ENCODE results near the gene TMED4.
"Not testable (repeated sequence)": the region's sequence is repeated elsewhere in the genome, so short reads cannot be mapped to it uniquely, and the experiment has no call there.

The TMED4 gene

DNA sequence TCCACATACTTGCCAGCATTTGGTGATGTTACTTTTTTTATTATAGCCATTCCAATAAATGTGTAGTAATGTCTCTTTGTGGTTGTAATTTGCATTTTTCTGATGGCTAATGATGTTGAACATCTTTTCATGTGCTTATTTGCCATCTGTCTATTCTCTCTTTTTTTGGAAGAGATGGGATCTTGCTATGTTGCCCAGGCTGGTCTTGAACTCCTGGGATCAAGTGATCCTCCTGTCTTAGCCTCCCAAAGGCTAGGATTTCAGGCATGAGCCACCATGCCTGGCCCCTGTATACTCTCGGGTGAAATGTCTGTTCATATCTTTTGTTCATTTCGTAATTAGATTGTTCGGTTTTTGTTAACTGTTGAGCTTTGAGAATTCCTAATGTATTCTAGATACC is 27.8 kb upstream of the TMED4 start:
- intact Hi-C loops (cut with DNase I): loop anchor here (10.0 kb wide), 1 partner anchor 505 kb away; the partner anchor contains the start of gene TBRG4
- no peak for DNase-seq

DNA sequence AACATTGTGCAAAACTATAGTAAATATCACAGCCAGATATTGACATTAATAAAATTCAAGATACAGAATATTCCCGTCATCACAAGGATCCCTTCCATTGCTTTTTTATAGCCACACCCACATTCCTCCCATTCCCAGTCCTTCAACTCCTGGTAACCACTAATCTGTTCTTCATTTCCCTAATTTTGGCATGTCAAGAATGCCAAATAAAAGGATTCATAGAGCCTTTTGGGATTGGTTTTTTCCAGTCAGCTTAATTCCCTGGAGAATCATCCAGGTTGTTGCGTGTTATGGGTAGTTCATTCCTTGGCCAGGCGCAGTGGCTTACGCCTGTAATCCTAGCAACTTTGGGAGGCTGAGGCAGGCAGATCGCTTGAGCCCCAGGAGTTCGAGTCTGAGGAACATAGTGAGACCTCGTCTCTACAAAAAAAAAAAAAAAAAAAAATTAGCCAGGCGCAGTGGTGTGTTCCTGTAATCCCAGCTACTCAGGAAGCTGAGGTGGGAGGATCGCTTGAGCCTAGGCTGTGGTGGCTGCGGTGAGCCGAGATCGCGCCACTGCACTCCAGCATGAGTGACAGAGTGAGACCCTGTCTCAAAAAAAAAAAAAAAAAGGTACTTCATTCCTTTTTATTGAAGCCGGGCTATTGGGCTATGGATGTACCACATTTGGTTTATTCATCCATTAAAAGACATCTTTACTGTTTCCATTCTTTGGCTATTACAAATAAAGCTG is 27.1 kb upstream of the TMED4 start:
- intact Hi-C loops (cut with DNase I): loop anchor here (10.0 kb wide), 1 partner anchor 506 kb away; the partner anchor contains the start of gene TBRG4
- DNase-seq: no peak

DNA sequence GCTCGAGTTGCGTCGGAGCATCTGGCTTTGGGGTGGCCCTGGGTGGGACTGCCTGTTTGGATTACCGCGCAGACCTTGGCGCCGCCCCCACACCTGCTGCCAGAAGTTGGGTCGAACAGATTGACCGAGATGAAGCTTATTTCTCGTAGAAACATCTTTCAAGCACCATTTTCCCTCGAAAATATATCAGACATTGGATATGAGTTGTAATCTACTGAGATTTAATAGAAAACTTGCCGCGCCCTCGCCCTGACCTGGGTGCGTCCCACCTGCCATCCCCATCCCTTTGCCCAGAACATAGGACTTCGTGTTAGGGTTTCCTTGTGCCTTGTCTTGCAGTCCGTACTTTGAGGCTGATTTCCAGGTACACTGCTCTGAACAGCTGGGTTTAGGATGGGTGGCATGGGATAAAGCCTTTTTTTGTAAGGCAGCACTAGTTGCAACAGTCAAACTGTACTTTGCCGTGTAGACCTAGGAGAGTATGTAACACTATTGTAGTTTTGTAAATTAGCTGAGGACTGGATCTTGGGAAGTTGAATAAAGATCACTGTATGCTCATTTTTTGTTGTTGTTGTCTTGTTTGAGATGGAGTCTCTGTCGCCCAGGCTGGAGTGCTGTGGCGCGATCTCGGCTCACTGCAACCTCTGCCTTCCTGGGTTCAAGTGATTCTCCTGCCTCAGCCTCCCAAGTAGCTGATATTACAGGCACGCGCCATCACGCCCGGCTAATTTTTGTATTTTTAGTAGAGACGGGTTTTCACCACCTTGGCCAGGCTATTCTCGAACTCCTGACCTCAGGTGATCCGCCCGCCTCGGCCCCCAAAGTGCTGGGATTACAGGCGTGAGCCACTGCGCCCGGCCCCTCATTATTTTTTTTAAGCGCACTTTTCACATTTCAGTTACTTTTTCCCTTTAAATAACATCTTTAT is 25.4 kb upstream of the TMED4 start:
- intact Hi-C loops (cut with DNase I): loop anchor here (2.0 to 10.0 kb wide), 2 partner anchors 141 to 507 kb away; partner anchors contain the start of genes TBRG4 and ZMIZ2
- DNase-seq: peak in 2 of 42 donors; percentile 15 to 24

DNA sequence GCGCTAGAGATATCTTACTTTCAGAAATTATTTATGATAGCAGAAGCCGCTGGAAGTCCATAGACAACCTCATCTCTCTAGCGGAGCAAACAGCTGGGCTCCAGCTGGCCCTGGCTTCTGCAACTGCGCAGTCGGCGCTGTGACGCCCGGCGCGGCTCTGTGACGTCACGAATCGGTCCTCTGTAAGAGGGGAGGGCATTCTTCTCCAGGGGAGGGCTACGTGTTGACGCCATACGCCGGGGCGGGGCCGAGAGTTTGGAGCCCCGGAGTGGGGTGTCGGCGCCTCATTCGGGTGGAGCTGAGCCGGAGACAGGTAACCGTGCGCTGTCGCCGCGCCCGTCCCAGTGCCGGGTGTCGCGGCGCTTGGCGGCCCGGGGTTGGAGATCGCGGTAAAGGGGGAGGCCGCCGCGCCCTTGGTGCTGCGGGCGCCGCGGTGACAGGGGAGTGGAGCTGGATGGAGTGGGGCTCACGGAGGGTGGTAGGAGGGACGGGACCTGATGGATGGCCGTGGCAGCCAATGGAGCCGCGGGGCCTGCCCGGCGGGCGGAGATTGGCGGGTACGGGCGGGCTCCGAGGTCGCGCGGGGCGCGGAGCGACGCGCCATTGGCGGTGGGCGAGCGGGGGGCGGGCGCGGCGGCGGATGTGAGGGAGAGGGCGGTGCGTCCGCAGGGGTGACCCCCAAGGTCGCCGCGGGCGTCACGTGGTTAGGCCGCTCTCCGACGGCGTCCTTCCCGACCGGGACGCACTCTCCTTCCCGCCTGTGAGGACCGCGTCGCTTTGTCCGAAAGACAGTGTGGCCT is 24.5 kb upstream of the TMED4 start, which contains the start of gene OGDH:
TSS of gene OGDH (plus strand) at position 287 of the 800 bp plus-strand sequence. CDS start 17,717 bp downstream, outside the sequence.
- intact Hi-C loops (cut with DNase I): loop anchor here (2.0 to 10.0 kb wide), 2 partner anchors 142 to 508 kb away; partner anchors contain the start of genes TBRG4 and ZMIZ2

DNA sequence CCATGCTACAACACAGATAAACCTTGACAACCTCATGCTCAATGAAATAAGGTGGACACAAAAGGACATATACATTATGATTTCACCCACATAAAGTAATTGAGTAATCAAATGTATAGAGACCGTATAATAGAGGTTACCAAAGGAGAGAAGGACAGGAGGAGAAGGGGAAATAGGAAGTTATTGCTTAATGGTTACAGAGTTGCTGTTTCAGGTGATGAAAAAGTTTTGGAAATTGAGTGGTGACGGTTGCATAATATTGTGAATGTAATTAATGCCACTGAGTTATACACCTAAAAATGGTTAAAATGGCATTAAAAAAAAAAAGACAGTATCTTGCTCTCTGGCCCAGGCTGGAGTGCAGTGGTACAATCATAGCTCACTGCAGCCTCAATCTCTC is 22.9 kb upstream of the TMED4 start:
- intact Hi-C loops (cut with DNase I): loop anchor here (10.0 kb wide), 1 partner anchor 510 kb away; the partner anchor contains the start of gene TBRG4
- no peak for DNase-seq

More for the DNA sequence above, 24.5 kb upstream of the TMED4 start, which contains the start of gene OGDH:
- peak; percentile 98 to 100 (median 99) for DNase-seq

DNA sequence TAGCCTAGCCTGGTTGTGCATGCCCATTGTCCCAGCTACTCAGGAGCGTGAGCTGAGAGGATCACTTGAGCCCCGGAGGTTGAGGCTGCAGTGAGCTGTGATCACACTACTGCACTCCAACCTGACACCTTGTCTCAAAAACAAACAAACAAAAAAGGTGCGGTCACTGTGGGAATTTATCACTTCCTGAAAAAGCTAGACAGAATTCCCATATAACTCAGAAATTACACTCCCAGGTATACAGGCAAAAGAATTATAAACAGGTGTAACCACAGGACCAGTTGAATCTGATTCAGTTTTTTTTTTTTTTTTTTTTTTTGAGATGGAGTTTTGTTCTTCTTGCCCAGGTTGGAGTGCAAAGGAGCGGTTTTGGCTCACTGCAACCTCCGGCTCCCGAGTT is 21.2 kb upstream of the TMED4 start:
- intact Hi-C loops (cut with DNase I): loop anchor here (10.0 kb wide), 1 partner anchor 512 kb away; the partner anchor contains the start of gene TBRG4
- no peak for DNase-seq

DNA sequence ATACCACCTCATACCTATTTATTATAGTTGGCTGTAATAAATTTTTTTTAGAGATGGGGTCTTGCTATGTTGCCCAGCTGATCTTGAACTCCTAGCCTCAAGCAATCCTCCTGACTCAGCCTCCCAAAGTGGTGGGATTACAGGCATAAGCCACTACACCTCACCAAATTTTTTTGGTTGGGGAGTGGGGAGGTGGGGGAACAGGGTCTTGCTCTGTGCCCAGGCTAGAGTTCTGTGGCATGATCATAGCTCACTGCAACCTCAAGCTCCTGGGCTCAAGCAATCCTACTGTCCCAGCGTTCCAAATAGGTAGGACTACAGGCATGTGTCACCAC is 20.5 kb upstream of the TMED4 start:
- DNase-seq: no peak
- intact Hi-C loops (cut with DNase I): loop anchor here (10.0 kb wide), 1 partner anchor 512 kb away; the partner anchor contains the start of gene TBRG4

DNA sequence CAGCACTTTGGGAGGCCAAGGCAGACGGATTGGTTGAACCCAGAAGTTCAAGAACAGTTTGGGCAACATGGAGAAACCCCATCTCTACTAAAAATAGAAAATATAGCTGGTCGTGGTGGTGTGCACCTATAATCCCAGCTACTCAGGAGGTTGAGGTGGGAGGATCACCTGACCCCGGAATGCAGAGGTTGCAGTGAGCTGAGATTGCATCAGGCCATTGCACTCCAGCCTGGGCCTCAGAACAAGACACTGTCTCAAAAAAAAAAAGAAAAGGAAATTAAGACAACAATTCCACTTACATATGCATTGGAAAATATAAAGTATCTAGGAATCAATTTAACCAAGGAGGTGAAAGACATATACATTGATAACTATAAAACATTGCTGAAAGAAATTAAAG is 17.2 kb upstream of the TMED4 start:
- no peak for DNase-seq
- intact Hi-C loops (cut with DNase I): no loop called here

DNA sequence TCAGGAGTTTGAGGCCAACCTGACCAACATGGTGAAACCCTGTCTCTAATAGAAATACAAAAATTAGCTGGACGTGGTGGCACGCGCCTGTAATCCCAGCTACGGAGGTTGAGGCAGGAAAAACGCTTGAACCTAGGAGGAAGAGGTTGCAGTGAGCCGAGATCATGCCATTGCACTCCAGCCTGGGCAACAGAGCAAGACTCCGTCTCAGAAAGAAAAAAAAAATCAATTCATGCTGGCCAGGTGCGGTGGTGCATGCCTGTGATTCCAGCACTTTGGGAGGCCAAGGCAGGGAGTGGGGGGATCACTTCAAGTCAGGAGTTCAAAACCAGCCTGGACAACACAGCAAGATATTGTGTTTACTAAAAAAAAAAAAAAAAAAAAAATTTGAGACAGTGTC is 15.2 kb upstream of the TMED4 start:
- intact Hi-C loops (cut with DNase I); DNase-seq: not testable (repeated sequence)

DNA sequence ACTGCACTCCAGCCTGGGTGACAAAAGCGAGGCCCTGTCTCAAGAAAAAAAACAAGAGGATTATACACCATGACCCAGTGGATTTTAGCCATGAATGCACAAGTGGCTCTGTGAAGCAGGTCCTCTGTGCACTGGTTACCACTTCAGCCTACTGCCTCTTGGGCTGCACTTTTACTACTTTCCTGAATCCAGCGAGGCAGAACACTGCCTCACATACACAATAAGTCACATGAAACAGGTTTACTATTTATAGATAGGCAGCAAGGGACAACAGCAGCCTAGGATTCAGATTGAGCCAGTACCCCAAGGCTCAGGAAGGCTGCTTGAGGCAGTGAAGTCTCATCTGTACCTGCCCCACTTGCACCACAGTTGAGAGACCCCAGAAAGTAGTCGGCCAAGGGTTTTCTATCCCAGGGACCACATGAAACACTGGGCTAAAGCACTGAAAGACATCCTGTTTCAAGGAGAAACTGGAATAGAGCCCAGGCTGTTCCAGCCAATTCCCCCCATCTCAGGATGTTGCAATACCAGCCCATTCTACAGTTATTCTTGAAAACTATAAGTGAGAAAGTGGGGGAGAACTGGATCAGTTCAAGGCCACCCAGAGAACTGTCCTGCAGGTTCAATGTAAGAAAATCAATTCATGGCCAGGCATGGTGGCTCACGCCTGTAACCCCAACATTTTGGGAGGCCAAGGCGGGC is 14.1 kb upstream of the TMED4 start:
- DNase-seq: no peak
- intact Hi-C loops (cut with DNase I): no loop called here

DNA sequence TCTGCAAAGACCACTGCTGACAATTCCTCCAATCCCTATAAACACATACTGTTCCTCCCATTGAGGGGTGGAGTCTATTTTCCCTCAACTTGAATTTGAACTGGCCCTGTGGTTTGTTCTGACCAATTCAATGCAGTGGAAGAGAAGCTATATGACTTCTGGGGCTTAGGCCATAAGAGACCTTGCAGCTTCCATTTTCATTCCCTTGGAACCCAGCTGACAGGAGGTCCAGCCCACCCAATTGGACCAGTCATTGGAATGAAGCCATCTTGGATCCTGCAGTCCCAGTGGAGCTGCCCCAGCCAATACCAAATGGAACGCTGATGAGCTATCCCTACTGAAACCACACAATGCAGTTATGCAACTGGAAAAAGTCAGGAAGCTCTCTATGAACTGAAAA is 8.9 kb upstream of the TMED4 start:
- DNase-seq: no peak
- intact Hi-C loops (cut with DNase I): no loop called here

DNA sequence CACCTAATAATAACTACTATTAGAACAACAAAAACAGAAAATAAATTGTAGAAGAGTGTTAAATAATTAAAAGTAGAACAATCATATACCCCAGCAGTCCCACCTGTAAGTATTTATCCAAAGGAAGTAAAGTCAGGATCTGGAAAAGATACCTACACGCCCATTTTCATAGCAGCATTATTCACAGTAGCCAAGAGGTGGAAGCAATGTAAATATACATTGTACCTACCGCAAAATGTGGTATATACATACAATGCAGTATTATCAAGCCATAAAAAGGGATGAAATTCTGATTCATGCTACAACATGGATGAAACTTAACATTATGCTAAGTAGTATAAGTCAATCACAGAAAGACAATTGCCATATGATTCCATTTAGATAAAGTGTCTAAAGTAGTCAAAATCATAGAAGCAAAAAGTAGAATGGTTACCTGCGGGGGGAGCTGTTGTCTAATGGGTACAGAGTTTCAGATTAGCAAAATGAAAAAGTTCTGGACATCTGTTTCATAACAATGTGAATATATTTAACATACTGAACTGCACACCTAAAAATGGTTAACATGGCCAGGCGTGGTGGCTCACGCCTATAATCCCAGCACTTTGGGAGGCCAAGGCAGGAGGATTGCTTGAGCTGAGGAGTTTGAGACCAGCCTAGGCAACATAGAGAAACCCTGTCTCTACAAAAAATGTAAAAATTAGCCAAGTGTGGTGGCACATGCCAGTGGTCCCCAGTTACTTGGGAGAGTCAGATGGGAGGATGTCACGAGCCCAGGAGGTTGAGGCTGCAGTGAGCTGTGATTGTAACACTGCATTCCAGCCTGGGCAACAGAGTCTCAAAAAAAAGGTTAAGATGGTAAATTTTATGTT is 6.0 kb upstream of the TMED4 start:
- intact Hi-C loops (cut with DNase I): loop anchor here (10.0 kb wide), 1 partner anchor 397 kb away; no protein-coding TSS in a partner anchor
- DNase-seq: peak in 31 of 42 donors; percentile 16 to 79 (median 57)

DNA sequence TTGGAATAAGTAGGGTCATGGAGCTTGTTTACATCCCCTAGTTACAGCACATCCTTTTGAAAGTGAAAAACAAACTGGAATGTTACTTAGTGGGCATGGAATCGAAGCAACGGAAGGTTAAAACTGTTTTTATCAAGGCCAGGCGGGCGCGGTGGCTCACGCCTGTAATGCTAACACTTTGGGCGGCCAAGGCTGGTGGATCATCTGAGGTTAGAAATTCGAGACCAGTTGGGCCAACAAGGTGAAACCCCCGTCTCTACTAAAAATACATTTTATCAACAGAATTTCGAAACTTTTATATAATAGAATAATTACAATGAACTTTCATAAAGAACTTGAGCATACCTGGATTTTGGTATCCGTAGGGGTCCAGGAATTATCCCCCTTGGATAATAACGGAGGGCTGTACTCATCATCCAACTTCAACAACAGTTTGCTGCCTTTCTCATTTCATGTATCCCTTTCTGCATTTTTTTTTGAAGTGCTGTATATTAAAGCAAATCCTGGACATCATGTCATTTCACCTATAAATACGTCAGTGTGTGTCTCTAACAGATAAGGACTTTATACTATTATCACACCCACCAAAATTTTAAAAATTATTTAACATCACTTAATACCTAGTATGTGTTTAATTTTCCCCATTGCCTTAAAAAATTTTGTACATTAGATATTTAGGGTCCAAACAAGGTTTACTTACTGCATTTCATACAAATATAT is 1.3 kb upstream of the TMED4 start:
- no peak for DNase-seq
- intact Hi-C loops (cut with DNase I): loop anchor here (2.0 to 10.0 kb wide), 3 partner anchors 213 to 401 kb away; partner anchors contain the start of genes H2AZ2 and PPIA

DNA sequence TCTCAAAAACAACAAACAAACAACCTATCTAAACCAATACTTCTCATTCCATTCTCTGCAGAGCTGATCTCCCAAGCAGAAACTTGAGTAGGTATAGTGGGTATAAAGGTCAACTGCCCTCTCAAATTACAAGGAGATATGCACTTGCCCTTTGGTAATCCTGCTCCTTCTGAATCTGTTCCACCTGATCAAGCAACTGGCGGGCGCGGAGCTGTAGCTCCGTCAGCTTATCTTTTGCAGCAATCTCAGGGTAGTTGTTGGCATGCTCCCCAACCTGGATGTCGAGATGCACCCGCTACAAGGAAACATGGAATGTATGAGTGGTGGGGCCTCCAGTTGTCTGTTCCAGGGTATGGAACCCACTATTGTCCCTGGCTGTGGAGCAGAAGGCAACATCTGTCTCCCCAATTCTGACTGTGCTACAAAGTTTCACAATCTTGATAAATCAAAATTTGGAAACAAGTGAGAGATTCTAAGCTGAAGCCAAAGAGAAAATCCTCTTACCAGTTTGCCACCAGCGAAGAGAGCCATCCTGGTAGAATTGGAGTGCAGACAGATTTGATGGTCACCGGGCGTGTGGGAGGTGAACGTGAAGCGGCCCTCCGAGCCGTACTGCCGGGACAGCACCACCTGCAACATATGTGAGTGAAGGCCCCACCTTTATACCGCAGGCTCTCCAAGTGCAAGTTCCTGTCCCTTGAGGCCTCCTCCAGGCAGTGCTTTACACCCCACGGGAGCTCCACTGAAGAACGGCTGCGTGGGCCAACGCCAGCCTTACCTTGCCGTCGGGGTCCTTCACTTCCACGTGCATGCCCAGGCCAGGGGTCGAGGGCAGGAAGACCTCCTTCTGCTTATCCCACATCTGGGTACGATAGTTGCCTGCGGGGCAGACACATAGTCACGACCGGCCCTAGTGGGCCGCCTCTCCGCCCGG is 819 bp downstream of the TMED4 start:
- peak in 9 of 42 donors; percentile 12 to 53 (median 30) for DNase-seq

DNA sequence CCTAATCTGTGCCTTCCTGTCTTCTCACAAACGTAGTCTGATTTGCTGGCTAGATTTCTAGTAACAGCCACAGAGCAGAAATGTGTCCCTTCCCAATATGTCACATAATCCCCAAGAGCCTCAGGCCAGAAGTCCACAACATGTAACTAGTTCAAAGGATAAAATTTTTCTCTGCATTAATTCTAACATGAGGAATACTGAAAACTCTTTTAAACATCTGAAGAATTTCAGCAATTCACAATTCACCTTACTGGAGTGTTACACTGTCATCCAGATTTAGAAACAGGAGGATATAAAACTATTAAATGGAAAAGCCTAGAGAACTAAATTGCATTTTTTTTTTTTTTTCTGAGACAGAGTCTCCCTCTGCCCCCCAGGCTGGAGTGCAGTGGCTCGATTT is 5.8 kb downstream of the TMED4 start:
- no peak for DNase-seq
- intact Hi-C loops (cut with DNase I): no loop called here

More for the DNA sequence above, 819 bp downstream of the TMED4 start:
- intact Hi-C loops (cut with DNase I): loop anchor here (5.0 to 10.0 kb wide), 2 partner anchors 266 to 404 kb away; partner anchors contain the start of gene H2AZ2
